ENCODE data around the gene AP1AR.

DNA sequence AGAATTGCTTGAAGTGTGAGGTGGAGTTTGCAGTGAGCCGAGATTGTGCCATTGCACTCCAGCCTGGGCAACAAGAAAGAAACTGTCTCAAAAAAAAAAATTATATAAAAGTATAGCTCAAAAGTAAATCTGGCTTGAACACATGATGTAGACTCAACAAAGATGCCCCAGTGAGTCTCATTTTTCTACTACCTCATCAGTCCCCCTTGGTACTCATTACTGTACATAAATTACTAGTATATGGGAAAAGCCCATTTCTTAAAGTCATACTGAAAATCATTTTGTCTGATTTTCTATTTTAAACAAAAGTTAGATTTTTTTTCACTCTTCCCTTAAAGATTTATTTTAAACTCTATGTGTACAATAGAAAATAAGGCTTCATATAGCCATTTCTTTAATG, 47.1 kb upstream of the AP1AR start:
- TF ChIP-seq POLR2A (IDR thresholded peaks at IDR 0.05): no peak
- TF ChIP-seq, protein P1, sequence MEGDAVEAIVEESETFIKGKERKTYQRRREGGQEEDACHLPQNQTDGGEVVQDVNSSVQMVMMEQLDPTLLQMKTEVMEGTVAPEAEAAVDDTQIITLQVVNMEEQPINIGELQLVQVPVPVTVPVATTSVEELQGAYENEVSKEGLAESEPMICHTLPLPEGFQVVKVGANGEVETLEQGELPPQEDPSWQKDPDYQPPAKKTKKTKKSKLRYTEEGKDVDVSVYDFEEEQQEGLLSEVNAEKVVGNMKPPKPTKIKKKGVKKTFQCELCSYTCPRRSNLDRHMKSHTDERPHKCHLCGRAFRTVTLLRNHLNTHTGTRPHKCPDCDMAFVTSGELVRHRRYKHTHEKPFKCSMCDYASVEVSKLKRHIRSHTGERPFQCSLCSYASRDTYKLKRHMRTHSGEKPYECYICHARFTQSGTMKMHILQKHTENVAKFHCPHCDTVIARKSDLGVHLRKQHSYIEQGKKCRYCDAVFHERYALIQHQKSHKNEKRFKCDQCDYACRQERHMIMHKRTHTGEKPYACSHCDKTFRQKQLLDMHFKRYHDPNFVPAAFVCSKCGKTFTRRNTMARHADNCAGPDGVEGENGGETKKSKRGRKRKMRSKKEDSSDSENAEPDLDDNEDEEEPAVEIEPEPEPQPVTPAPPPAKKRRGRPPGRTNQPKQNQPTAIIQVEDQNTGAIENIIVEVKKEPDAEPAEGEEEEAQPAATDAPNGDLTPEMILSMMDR (IDR thresholded peaks at IDR 0.05): no peak
